HG03108 (cell line): Measurements from ENCODE around the gene PRKCD.
"Not testable (repeated sequence)": the region's sequence is repeated elsewhere in the genome, so short reads cannot be mapped to it uniquely, and the experiment has no call there.

ENCODE experiments used
- ATAC-seq: cut with Tn5 transposase; IDR thresholded peaks from one replicate; pipeline ENCODE4 v1.9.1; 2021; ENCODE audit warnings: moderate library complexity; ENCODE audit not compliant: unreplicated experiment

PRKCD gene

GRCh38 chr3:53139906-53140846 is 20.8 kb upstream of the PRKCD start:
- no peak for ATAC-seq

GRCh38 chr3:53140847-53141845 is 19.9 kb upstream of the PRKCD start:
- no peak for ATAC-seq

- ATAC-seq, result no peak
Measured at GRCh38 chr3:53142986-53143385, 18.0 kb upstream of the PRKCD start.

GRCh38 chr3:53144446-53144845 is 16.6 kb upstream of the PRKCD start:
- no peak for ATAC-seq

GRCh38 chr3:53144862-53145712 is 15.9 kb upstream of the PRKCD start:
- ATAC-seq, result no peak

GRCh38 chr3:53145713-53146080 is 15.3 kb upstream of the PRKCD start:
- no peak for ATAC-seq

GRCh38 chr3:53146319-53146891 is 14.6 kb upstream of the PRKCD start:
- no peak for ATAC-seq

GRCh38 chr3:53147151-53147902 is 13.7 kb upstream of the PRKCD start:
- ATAC-seq, result no peak

GRCh38 chr3:53147903-53148400 is 13.1 kb upstream of the PRKCD start:
- ATAC-seq, result no peak

GRCh38 chr3:53149006-53149690 is 11.9 kb upstream of the PRKCD start:
- no peak for ATAC-seq

GRCh38 chr3:53149699-53150098 is 11.3 kb upstream of the PRKCD start:
- ATAC-seq, result no peak

GRCh38 chr3:53150247-53151085 is 10.5 kb upstream of the PRKCD start:
- no peak for ATAC-seq

- not testable (repeated sequence) for ATAC-seq
Measured at GRCh38 chr3:53151086-53151438, 9.9 kb upstream of the PRKCD start.

- no peak for ATAC-seq
Measured at GRCh38 chr3:53151465-53151864, 9.5 kb upstream of the PRKCD start.

GRCh38 chr3:53151870-53152660 is 8.9 kb upstream of the PRKCD start:
- ATAC-seq, result no peak

GRCh38 chr3:53153264-53153823 is 7.7 kb upstream of the PRKCD start:
- ATAC-seq, result no peak

- ATAC-seq, result no peak
Measured at GRCh38 chr3:53153980-53154379, 7.0 kb upstream of the PRKCD start.
